Activated naive CD4-positive, alpha-beta T cell treated with anti-CD3 and anti-CD28 coated beads for 36 hours (primary cell): ENCODE data around the gene SFXN5. TPM values are rescaled to one million over a fixed set of nuclear protein-coding genes. Genes with fewer than 3 reads are reported as not detected.
A peak's percentile ranks its signal among the peaks of the same experiment; 100 is the strongest.

ENCODE experiments used
- CTCF ChIA-PET: fragments of 350-600 bp; sonication (Branson Sonifier 250); formaldehyde crosslinking; loops from one replicate; lab custom pipeline; 2021; ENCODE audit warnings: antibody characterized with exemption; lab: Charles Lee
- DNase-seq: peaks from one replicate; pipeline ENCODE4 v3.0.0-alpha.2; 2020
- H3K27ac Mint-ChIP-seq: one replicate; pipeline ENCODE4 v1.8.0; 2021; ENCODE audit warnings: mild to moderate bottlenecking, mixed read lengths
- H3K27me3 Mint-ChIP-seq: one replicate; pipeline ENCODE4 v1.8.0; 2021; ENCODE audit warnings: low read depth, mixed read lengths
- H3K36me3 Mint-ChIP-seq: one replicate; pipeline ENCODE4 v1.8.0; 2021; ENCODE audit warnings: low read depth, mixed read lengths
- H3K4me1 Mint-ChIP-seq: one replicate; pipeline ENCODE4 v1.8.0; 2021; ENCODE audit warnings: low read depth, mixed read lengths
- H3K4me3 Mint-ChIP-seq: one replicate; pipeline ENCODE4 v1.8.0; 2021; ENCODE audit warnings: mild to moderate bottlenecking, moderate library complexity, mixed read lengths
- H3K9me3 Mint-ChIP-seq: one replicate; pipeline ENCODE4 v1.8.0; 2021; ENCODE audit warnings: mixed read lengths
- intact Hi-C: fragments of 100-400 bp; cut with micrococcal nuclease; formaldehyde crosslinking; loops from one replicate; pipeline ENCODE4 v1.15.1; 2023
- total RNA-seq, 2 experiments: library from RNA; stranded (reverse); gene quantifications; one replicate each; pipeline ENCODE4 v1.2.3, GENCODE V29; 2021

Gene SFXN5
- total RNA-seq, 2 experiments from 2014 or later = 5.3 to 6.8 TPM

GRCh38 chr2:72958542-72959385 lies 112.7 kb downstream of the SFXN5 start:
- no peak overlapping the region for H3K27ac Mint-ChIP-seq
- CTCF ChIA-PET = no interaction called here

GRCh38 chr2:72956936-72957335 lies 114.6 kb downstream of the SFXN5 start:
- Mint-ChIP-seq H3K4me3 (no peak overlapping the region), H3K27ac (no peak overlapping the region), H3K36me3 (no peaks in the 10 kb centered on the region), H3K4me1 (peaks cover 6% of the 10 kb centered on the region), H3K27me3 (no peaks in the 10 kb centered on the region), H3K9me3 (no peaks in the 10 kb centered on the region)
- intact Hi-C loops = no loop called here
- CTCF ChIA-PET = no interaction called here
- no peak for DNase-seq

More at GRCh38 chr2:72958542-72959385, 112.7 kb downstream of the SFXN5 start:
- H3K4me1 Mint-ChIP-seq = peaks cover 5% of the 10 kb centered on the region
- H3K9me3 Mint-ChIP-seq = no peaks in the 10 kb centered on the region
- H3K4me3 Mint-ChIP-seq = no peak overlapping the region
- intact Hi-C loops = no loop called here
- no peaks in the 10 kb centered on the region for H3K27me3 Mint-ChIP-seq
- no peak for DNase-seq
- no peaks in the 10 kb centered on the region for H3K36me3 Mint-ChIP-seq

GRCh38 chr2:72956050-72956395 lies 115.5 kb downstream of the SFXN5 start:
- Mint-ChIP-seq H3K4me1 (peaks cover 6% of the 10 kb centered on the region), H3K4me3 (no peak overlapping the region), H3K9me3 (no peaks in the 10 kb centered on the region), H3K27ac (no peak overlapping the region), H3K27me3 (no peaks in the 10 kb centered on the region), H3K36me3 (no peaks in the 10 kb centered on the region)
- CTCF ChIA-PET = no interaction called here
- no peak for DNase-seq
- intact Hi-C loops = no loop called here

- Mint-ChIP-seq H3K36me3 (no peaks in the 10 kb centered on the region), H3K4me1 (peaks cover 6% of the 10 kb centered on the region), H3K4me3 (no peak overlapping the region), H3K27ac (no peak overlapping the region), H3K27me3 (no peaks in the 10 kb centered on the region), H3K9me3 (no peaks in the 10 kb centered on the region)
- intact Hi-C loops = no loop called here
- CTCF ChIA-PET = no interaction called here
- DNase-seq = no peak
Measured at GRCh38 chr2:72955228-72956049, 116.1 kb downstream of the SFXN5 start.

- no peak for DNase-seq
- H3K36me3 Mint-ChIP-seq = no peaks in the 10 kb centered on the region
- H3K27ac Mint-ChIP-seq = no peak overlapping the region
- H3K27me3 Mint-ChIP-seq = no peaks in the 10 kb centered on the region
- no peaks in the 10 kb centered on the region for H3K9me3 Mint-ChIP-seq
- intact Hi-C loops = no loop called here
- H3K4me3 Mint-ChIP-seq = no peak overlapping the region
- CTCF ChIA-PET = no interaction called here
- peaks cover 6% of the 10 kb centered on the region for H3K4me1 Mint-ChIP-seq
Measured at GRCh38 chr2:72954376-72955227, 116.9 kb downstream of the SFXN5 start.

GRCh38 chr2:72953976-72954375 lies 117.5 kb downstream of the SFXN5 start:
- CTCF ChIA-PET = no interaction called here
- DNase-seq = peak; percentile 20
- Mint-ChIP-seq H3K4me1 (peaks cover 6% of the 10 kb centered on the region), H3K27me3 (no peaks in the 10 kb centered on the region), H3K9me3 (no peaks in the 10 kb centered on the region), H3K4me3 (no peak overlapping the region), H3K27ac (no peak overlapping the region), H3K36me3 (no peaks in the 10 kb centered on the region)
- intact Hi-C loops = no loop called here

- H3K27ac Mint-ChIP-seq = no peak overlapping the region
- H3K27me3 Mint-ChIP-seq = no peaks in the 10 kb centered on the region
- intact Hi-C loops = no loop called here
- H3K4me1 Mint-ChIP-seq = peaks cover 6% of the 10 kb centered on the region
- H3K36me3 Mint-ChIP-seq = no peaks in the 10 kb centered on the region
- no peak overlapping the region for H3K4me3 Mint-ChIP-seq
- CTCF ChIA-PET = no interaction called here
- DNase-seq = no peak
- no peaks in the 10 kb centered on the region for H3K9me3 Mint-ChIP-seq
Measured at GRCh38 chr2:72953528-72953927, 118.0 kb downstream of the SFXN5 start.

- Mint-ChIP-seq H3K4me1 (peaks cover 6% of the 10 kb centered on the region), H3K27ac (no peak overlapping the region), H3K36me3 (no peaks in the 10 kb centered on the region), H3K9me3 (no peaks in the 10 kb centered on the region), H3K27me3 (no peaks in the 10 kb centered on the region), H3K4me3 (no peak overlapping the region)
- CTCF ChIA-PET = interaction anchor here (1.1 to 1.9 kb wide), 3 partner anchors 18 to 59 kb away, joined by 4 to 7 read pairs (median 4); no protein-coding TSS in a partner anchor
- intact Hi-C loops = no loop called here
- no peak for DNase-seq
Measured at GRCh38 chr2:72952961-72953360, 118.6 kb downstream of the SFXN5 start.

GRCh38 chr2:72952110-72952823 lies 119.2 kb downstream of the SFXN5 start:
- H3K27me3 Mint-ChIP-seq = no peaks in the 10 kb centered on the region
- no peaks in the 10 kb centered on the region for H3K36me3 Mint-ChIP-seq
- peaks cover 6% of the 10 kb centered on the region for H3K4me1 Mint-ChIP-seq
- intact Hi-C loops = no loop called here
- DNase-seq = no peak
- CTCF ChIA-PET = interaction anchor here (1.1 to 1.9 kb wide), 3 partner anchors 17 to 59 kb away, joined by 4 to 7 read pairs (median 4); no protein-coding TSS in a partner anchor
- no peaks in the 10 kb centered on the region for H3K9me3 Mint-ChIP-seq
- no peak overlapping the region for H3K4me3 Mint-ChIP-seq
- H3K27ac Mint-ChIP-seq = no peak overlapping the region

GRCh38 chr2:72951303-72952095 lies 120.0 kb downstream of the SFXN5 start:
- DNase-seq = no peak
- Mint-ChIP-seq H3K27me3 (no peaks in the 10 kb centered on the region), H3K27ac (no peak overlapping the region), H3K4me3 (no peak overlapping the region), H3K4me1 (peaks cover 6% of the 10 kb centered on the region), H3K9me3 (no peaks in the 10 kb centered on the region), H3K36me3 (no peaks in the 10 kb centered on the region)
- intact Hi-C loops = no loop called here
- CTCF ChIA-PET = interaction anchor here (1.9 kb wide), 1 partner anchor 58 kb away, joined by 7 read pairs; no protein-coding TSS in a partner anchor
